H9 (cell line): ENCODE results near the gene CYP19A1. TPM values are rescaled to one million over a fixed set of nuclear protein-coding genes. Genes with fewer than 3 reads are reported as not detected.

Experiments used
- DNase-seq: peaks from one replicate; pipeline ENCODE4 v3.0.0-alpha.2; 2017
- H2AFZ ChIP-seq: one replicate; pipeline ENCODE4 v1.6.1; 2013; ENCODE audit warnings: mild to moderate bottlenecking, low read length, control low read depth, moderate library complexity
- H2AK5ac ChIP-seq: 2 replicates; pipeline ENCODE4 v1.6.1; 2013; ENCODE audit warnings: low read length, control low read depth, mixed read lengths; ENCODE audit not compliant: insufficient read length
- H2BK120ac ChIP-seq: one replicate; pipeline ENCODE4 v1.6.1; 2013; ENCODE audit warnings: low read depth, mild to moderate bottlenecking, low read length, control low read depth, inconsistent platforms; ENCODE audit not compliant: poor library complexity, severe bottlenecking
- H2BK12ac ChIP-seq: 2 replicates; pipeline ENCODE4 v1.6.1; 2013; ENCODE audit warnings: low read length, control low read depth, mixed read lengths, low read depth; ENCODE audit not compliant: insufficient read length
- H2BK15ac ChIP-seq: 2 replicates; pipeline ENCODE4 v1.6.1; 2013; ENCODE audit warnings: low read depth, low read length, control low read depth
- H2BK20ac ChIP-seq: one replicate; pipeline ENCODE4 v1.6.1; 2013; ENCODE audit warnings: low read depth, mild to moderate bottlenecking, low read length, control low read depth, inconsistent platforms; ENCODE audit not compliant: poor library complexity, severe bottlenecking
- H2BK5ac ChIP-seq: 2 replicates; pipeline ENCODE4 v1.6.1; 2013; ENCODE audit warnings: low read length, control low read depth, mixed read lengths; ENCODE audit not compliant: insufficient read length
- H3K14ac ChIP-seq: 2 replicates; pipeline ENCODE4 v1.6.1; 2013; ENCODE audit warnings: low read length, control low read depth; ENCODE audit not compliant: insufficient read depth
- H3K18ac ChIP-seq: 2 replicates; pipeline ENCODE4 v1.6.1; 2013; ENCODE audit warnings: low read depth, mild to moderate bottlenecking, mixed read lengths, low read length, control low read depth; ENCODE audit not compliant: insufficient read length
- H3K23ac ChIP-seq: 2 replicates; pipeline ENCODE4 v1.6.1; 2013; ENCODE audit warnings: low read length, control low read depth, mixed read lengths, low read depth; ENCODE audit not compliant: insufficient read length
- H3K23me2 ChIP-seq: 2 replicates; pipeline ENCODE4 v1.6.1; 2013; ENCODE audit warnings: low read depth, mild to moderate bottlenecking, mixed read lengths, low read length, control low read depth; ENCODE audit not compliant: insufficient read length, poor library complexity, severe bottlenecking
- H3K27ac ChIP-seq: 2 replicates; pipeline ENCODE4 v1.5.1; 2013; ENCODE audit warnings: low read length, control low read depth, mixed read lengths, low read depth; ENCODE audit not compliant: insufficient read length
- H3K27me3 ChIP-seq: 2 replicates; pipeline ENCODE4 v1.6.1; 2013; ENCODE audit warnings: low read length, control low read depth, inconsistent platforms; ENCODE audit not compliant: insufficient read depth
- H3K4ac ChIP-seq: 2 replicates; pipeline ENCODE4 v1.6.1; 2013; ENCODE audit warnings: low read depth, mild to moderate bottlenecking, control low read depth, inconsistent platforms, low read length, moderate library complexity
- H3K4me1 ChIP-seq: 2 replicates; pipeline ENCODE4 v1.6.1; 2013; ENCODE audit warnings: low read length, control low read depth, inconsistent platforms; ENCODE audit not compliant: insufficient read depth
- H3K4me2 ChIP-seq: 2 replicates; pipeline ENCODE4 v1.6.1; 2013; ENCODE audit warnings: low read length, control low read depth, mixed read lengths; ENCODE audit not compliant: insufficient read length, insufficient read depth
- H3K56ac ChIP-seq: 2 replicates; pipeline ENCODE4 v1.6.1; 2013; ENCODE audit warnings: low read depth, mild to moderate bottlenecking, mixed read lengths, low read length, control low read depth; ENCODE audit not compliant: insufficient read length
- H3K79me1 ChIP-seq: 2 replicates; pipeline ENCODE4 v1.6.1; 2013; ENCODE audit warnings: low read depth, mild to moderate bottlenecking, moderate library complexity, low read length, control low read depth, inconsistent platforms; ENCODE audit not compliant: insufficient read depth, poor library complexity, severe bottlenecking
- H3K79me2 ChIP-seq: 2 replicates; pipeline ENCODE4 v1.6.1; 2013; ENCODE audit warnings: low read length, control low read depth, inconsistent platforms; ENCODE audit not compliant: insufficient read depth
- H3K9ac ChIP-seq: 2 replicates; pipeline ENCODE4 v1.6.1; 2013; ENCODE audit warnings: low read length, control low read depth, mixed read lengths; ENCODE audit not compliant: insufficient read length; ENCODE audit errors: extremely low read depth
- H3K9me3 ChIP-seq: one replicate; pipeline ENCODE4 v1.6.1; 2013; ENCODE audit warnings: low read depth, low read length, inconsistent platforms; ENCODE audit not compliant: control insufficient read depth
- H3T11ph ChIP-seq: one replicate; pipeline ENCODE4 v1.6.1; 2013; ENCODE audit warnings: mild to moderate bottlenecking, low read length, control low read depth, inconsistent platforms
- H4K20me1 ChIP-seq: one replicate; pipeline ENCODE4 v1.6.1; 2013; ENCODE audit not compliant: control insufficient read depth, insufficient read length, insufficient read depth
- H4K5ac ChIP-seq: 2 replicates; pipeline ENCODE4 v1.6.1; 2013; ENCODE audit warnings: low read depth, mild to moderate bottlenecking, mixed read lengths, low read length, control low read depth; ENCODE audit not compliant: insufficient read length
- H4K8ac ChIP-seq: replicated peaks from 2 replicates; pipeline ENCODE4 v1.6.1; 2013; ENCODE audit warnings: low read length, control low read depth, mixed read lengths, low read depth; ENCODE audit not compliant: insufficient read length
- H4K91ac ChIP-seq: 2 replicates; pipeline ENCODE4 v1.6.1; 2013; ENCODE audit warnings: low read depth, mild to moderate bottlenecking, moderate library complexity, mixed read lengths, low read length, control low read depth; ENCODE audit not compliant: insufficient read length
- H3K27ac Mint-ChIP-seq, 3 experiments: 2 replicates in 2 of 3; 3 replicates in 1 of 3; pipeline ENCODE4 v1.8.0; 2020 to 2021; ENCODE audit warnings: mixed read lengths in 3 of 3, mild to moderate bottlenecking in 1 of 3, moderate library complexity in 1 of 3
- H3K27me3 Mint-ChIP-seq: 2 replicates; pipeline ENCODE4 v1.8.0; 2021; ENCODE audit warnings: low read depth, mild to moderate bottlenecking, moderate library complexity, mixed read lengths
- H3K36me3 Mint-ChIP-seq, 3 experiments: 2 replicates in 2 of 3; 3 replicates in 1 of 3; pipeline ENCODE4 v1.8.0; 2020 to 2021; ENCODE audit warnings: low read depth in 3 of 3, mixed read lengths in 3 of 3; ENCODE audit not compliant: insufficient read depth in 1 of 3
- H3K4me1 Mint-ChIP-seq, 2 experiments: 2 replicates each; pipeline ENCODE4 v1.8.0; 2020; ENCODE audit warnings: mixed read lengths in 2 of 2
- H3K4me3 Mint-ChIP-seq, 2 experiments: 2 replicates in 1 of 2; 3 replicates in 1 of 2; pipeline ENCODE4 v1.8.0; 2020 to 2021; ENCODE audit warnings: mild to moderate bottlenecking in 2 of 2, mixed read lengths in 2 of 2, moderate library complexity in 1 of 2
- H3K9me3 Mint-ChIP-seq, 2 experiments: 2 replicates in 1 of 2; 3 replicates in 1 of 2; pipeline ENCODE4 v1.8.0; 2020; ENCODE audit warnings: mild to moderate bottlenecking in 2 of 2, mixed read lengths in 2 of 2, moderate library complexity in 1 of 2
- WGBS: extraction: QIAGEN DNeasy Blood & Tissue Kit; methylation state at CpG from one replicate; pipeline ENCODE4 v1.1.7; 2013; ENCODE audit warnings: missing lambda C conversion rate, low lambda C conversion rate, mixed read lengths; ENCODE audit not compliant: insufficient read length; ENCODE audit errors: extremely low coverage; 5-methylcytosine and 5-hydroxymethylcytosine counted together
- total RNA-seq: library from RNA; stranded (reverse); gene quantifications from 2 replicates; pipeline ENCODE4 v1.2.1, GENCODE V29; 2021
- TF ChIP-seq, protein P1 (sequence below): fragments of 200-600 bp; sonication (generic); conservative IDR thresholded peaks from 3 replicates; pipeline ENCODE4 v1.8.0; 2021; ENCODE audit warnings: antibody characterized with exemption, mild to moderate bottlenecking

Gene CYP19A1
- total RNA-seq, 1 experiment from 2014 or later = not detected

DNA sequence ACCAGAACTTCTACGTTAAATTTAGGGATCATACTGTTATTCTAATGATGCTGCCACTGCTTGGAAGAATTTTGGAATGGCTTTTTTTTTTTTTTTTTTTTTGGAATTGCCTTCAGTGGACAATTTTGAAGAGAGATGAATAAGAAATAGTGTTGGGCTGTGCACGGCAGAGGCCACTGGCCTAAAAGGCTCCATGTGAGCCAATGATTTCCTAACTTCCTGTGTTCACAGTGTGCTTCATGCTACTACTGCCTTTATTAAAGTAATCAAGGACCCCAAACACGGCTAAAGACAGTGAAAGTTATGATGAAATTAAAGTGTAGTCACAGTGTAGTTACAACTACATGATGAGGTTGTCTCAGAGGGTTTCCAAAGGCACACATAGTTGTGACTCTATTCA, 142.9 kb downstream of the CYP19A1 start:
- Histone ChIP-seq H2BK5ac (no peak overlapping the region), H4K5ac (no peak overlapping the region), H3K23ac (no peak overlapping the region), H3K79me1 (no peaks in the 10 kb centered on the region), H3K9me3 (no peaks in the 10 kb centered on the region), H3K9ac (no peak overlapping the region), H3K4ac (no peak overlapping the region), H2BK15ac (no peak overlapping the region), H3K18ac (no peak overlapping the region), H3K14ac (no peak overlapping the region), H2BK120ac (no peak overlapping the region), H3K4me1 (no peaks in the 10 kb centered on the region; the same call in 1 of the 2 replicates), H3K27me3 (no peaks in the 10 kb centered on the region), H3K4me2 (no peak overlapping the region), H4K20me1 (no peaks in the 10 kb centered on the region), H2AFZ (no peak overlapping the region), H3K56ac (no peak overlapping the region), H4K8ac (no peak overlapping the region), H3T11ph (no peak overlapping the region), H2AK5ac (no peak overlapping the region), H2BK12ac (no peak overlapping the region), H3K23me2 (no peaks in the 10 kb centered on the region), H4K91ac (no peak overlapping the region), H3K27ac (no peak overlapping the region), H3K79me2 (no peaks in the 10 kb centered on the region), H2BK20ac (no peak overlapping the region)
- Mint-ChIP-seq H3K27ac (no peak overlapping the region), H3K4me1 (peaks cover 10 to 11% of the 10 kb centered on the region in 2 experiments; a peak in 3 of 4 replicates), H3K4me3 (no peak overlapping the region), H3K9me3 (no peaks in the 10 kb centered on the region), H3K27me3 (peaks cover 10% of the 10 kb centered on the region), H3K36me3 (no peaks in the 10 kb centered on the region)
- no peak for DNase-seq
- WGBS = no CpG with 5 or more reads among the region's 3 CpGs
- TF ChIP-seq, protein P1, sequence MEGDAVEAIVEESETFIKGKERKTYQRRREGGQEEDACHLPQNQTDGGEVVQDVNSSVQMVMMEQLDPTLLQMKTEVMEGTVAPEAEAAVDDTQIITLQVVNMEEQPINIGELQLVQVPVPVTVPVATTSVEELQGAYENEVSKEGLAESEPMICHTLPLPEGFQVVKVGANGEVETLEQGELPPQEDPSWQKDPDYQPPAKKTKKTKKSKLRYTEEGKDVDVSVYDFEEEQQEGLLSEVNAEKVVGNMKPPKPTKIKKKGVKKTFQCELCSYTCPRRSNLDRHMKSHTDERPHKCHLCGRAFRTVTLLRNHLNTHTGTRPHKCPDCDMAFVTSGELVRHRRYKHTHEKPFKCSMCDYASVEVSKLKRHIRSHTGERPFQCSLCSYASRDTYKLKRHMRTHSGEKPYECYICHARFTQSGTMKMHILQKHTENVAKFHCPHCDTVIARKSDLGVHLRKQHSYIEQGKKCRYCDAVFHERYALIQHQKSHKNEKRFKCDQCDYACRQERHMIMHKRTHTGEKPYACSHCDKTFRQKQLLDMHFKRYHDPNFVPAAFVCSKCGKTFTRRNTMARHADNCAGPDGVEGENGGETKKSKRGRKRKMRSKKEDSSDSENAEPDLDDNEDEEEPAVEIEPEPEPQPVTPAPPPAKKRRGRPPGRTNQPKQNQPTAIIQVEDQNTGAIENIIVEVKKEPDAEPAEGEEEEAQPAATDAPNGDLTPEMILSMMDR = no peak
